GM23338 (cell line): Measurements from ENCODE around the gene UNC93B1. TPM values are rescaled to one million over a fixed set of nuclear protein-coding genes. Genes with fewer than 3 reads are reported as not detected.

ENCODE experiments used
- ATAC-seq: fragments of 200-7000 bp; cut with Tn5 transposase; 3 replicates; pipeline ENCODE4 v1.9.1; 2020
- DNase-seq: peaks from one replicate; pipeline ENCODE4 v3.0.0-alpha.2; 2015; ENCODE audit warnings: low spot score
- H2AFZ ChIP-seq: fragments of 200-600 bp; sonication (generic); 2 replicates; pipeline ENCODE4 v1.8.0; 2016; ENCODE audit warnings: antibody characterized with exemption, mild to moderate bottlenecking, moderate library complexity
- H3F3A ChIP-seq: fragments of 200-600 bp; sonication (generic); replicated peaks from 2 replicates; pipeline ENCODE4 v1.8.0; 2017; ENCODE audit warnings: antibody characterized with exemption, mixed run types, low read depth
- H3K27ac ChIP-seq: fragments of 200-600 bp; sonication (generic); 2 replicates; pipeline ENCODE4 v1.6.1; 2016; ENCODE audit warnings: low read depth
- H3K27me3 ChIP-seq: fragments of 200-600 bp; sonication (generic); 2 replicates; pipeline ENCODE4 v1.8.0; 2016; ENCODE audit warnings: mild to moderate bottlenecking, mixed run types, moderate library complexity; ENCODE audit not compliant: insufficient read depth
- H3K36me3 ChIP-seq: fragments of 200-600 bp; sonication (generic); 2 replicates; pipeline ENCODE4 v1.8.0; 2016; ENCODE audit warnings: mild to moderate bottlenecking; ENCODE audit not compliant: insufficient read depth
- H3K4me1 ChIP-seq: fragments of 200-600 bp; sonication (generic); 2 replicates; pipeline ENCODE4 v1.8.0; 2016; ENCODE audit warnings: mild to moderate bottlenecking, moderate library complexity; ENCODE audit not compliant: insufficient read depth
- H3K4me2 ChIP-seq: fragments of 200-600 bp; sonication (generic); 2 replicates; pipeline ENCODE4 v1.7.1; 2017; ENCODE audit warnings: mixed run types
- H3K4me3 ChIP-seq: fragments of 200-600 bp; sonication (generic); 2 replicates; pipeline ENCODE4 v1.6.1; 2016; ENCODE audit warnings: mixed run types
- H3K79me2 ChIP-seq: fragments of 200-600 bp; sonication (generic); replicated peaks from 2 replicates; pipeline ENCODE4 v1.8.0; 2017; ENCODE audit warnings: mild to moderate bottlenecking; ENCODE audit not compliant: insufficient read depth
- H3K9me2 ChIP-seq: fragments of 200-600 bp; sonication (generic); 2 replicates; pipeline ENCODE4 v1.8.0; 2017; ENCODE audit not compliant: insufficient read depth
- H4K20me1 ChIP-seq: fragments of 200-600 bp; sonication (generic); replicated peaks from 2 replicates; pipeline ENCODE4 v1.8.0; 2017; ENCODE audit warnings: mild to moderate bottlenecking; ENCODE audit not compliant: insufficient read depth
- H3K27ac Mint-ChIP-seq: 2 replicates; pipeline ENCODE4 v1.8.0; 2020; ENCODE audit warnings: inconsistent platforms, mild to moderate bottlenecking, moderate library complexity, mixed read lengths
- H3K27me3 Mint-ChIP-seq: 3 replicates; pipeline ENCODE4 v1.8.0; 2022; ENCODE audit warnings: low read depth, mild to moderate bottlenecking, moderate library complexity, mixed read lengths, inconsistent platforms; ENCODE audit not compliant: insufficient read depth, poor library complexity
- H3K36me3 Mint-ChIP-seq: 3 replicates; pipeline ENCODE4 v1.8.0; 2021; ENCODE audit warnings: low read depth, mild to moderate bottlenecking, inconsistent platforms, moderate library complexity, mixed read lengths
- H3K4me1 Mint-ChIP-seq: 3 replicates; pipeline ENCODE4 v1.8.0; 2020; ENCODE audit warnings: mild to moderate bottlenecking, inconsistent platforms, mixed read lengths
- H3K4me3 Mint-ChIP-seq: 3 replicates; pipeline ENCODE4 v1.8.0; 2021; ENCODE audit warnings: moderate library complexity, mild to moderate bottlenecking, inconsistent platforms, mixed read lengths
- H3K9me3 Mint-ChIP-seq: 3 replicates; pipeline ENCODE4 v1.8.0; 2020; ENCODE audit warnings: moderate library complexity, mild to moderate bottlenecking, inconsistent platforms, mixed read lengths
- CREB1 ChIP-seq: fragments of 250-450 bp; sonication (Bioruptor Pico); IDR thresholded peaks from 2 replicates; pipeline ENCODE4 v1.5.0; 2020; ENCODE audit warnings: low read depth, mild to moderate bottlenecking, moderate library complexity
- EZH2 ChIP-seq: fragments of 200-600 bp; sonication (generic); IDR thresholded peaks from one replicate; pipeline ENCODE4 v1.8.0; 2017; ENCODE audit warnings: antibody characterized with exemption, mild to moderate bottlenecking, low read depth; ENCODE audit not compliant: unreplicated experiment
- EZH2phosphoT487 ChIP-seq: fragments of 200-600 bp; sonication (generic); IDR thresholded peaks from one replicate; pipeline ENCODE4 v1.8.1; 2018; ENCODE audit warnings: antibody characterized with exemption; ENCODE audit not compliant: unreplicated experiment
- JUNB ChIP-seq: IDR thresholded peaks from one replicate; pipeline ENCODE4 v1.6.1; 2016; ENCODE audit warnings: antibody characterized with exemption; ENCODE audit not compliant: unreplicated experiment
- NANOG ChIP-seq: IDR thresholded peaks from 2 replicates; pipeline ENCODE4 v1.6.1; 2016; ENCODE audit warnings: antibody characterized with exemption, borderline replicate concordance
- POLR2AphosphoS5 ChIP-seq: IDR thresholded peaks from 2 replicates; pipeline ENCODE4 v1.6.1; 2016; ENCODE audit warnings: antibody characterized with exemption, low read depth
- STAT1 ChIP-seq: IDR thresholded peaks from one replicate; pipeline ENCODE4 v1.6.1; 2016; ENCODE audit warnings: antibody characterized with exemption; ENCODE audit not compliant: unreplicated experiment
- ZNF114 ChIP-seq: fragments of 250-450 bp; sonication (Bioruptor Pico); IDR thresholded peaks from 2 replicates; pipeline ENCODE4 v1.5.0; 2020; ENCODE audit warnings: mild to moderate bottlenecking, moderate library complexity
- ZNF331 ChIP-seq: fragments of 250-450 bp; sonication (Bioruptor Pico); IDR thresholded peaks from 2 replicates; pipeline ENCODE4 v1.5.0; 2020; ENCODE audit warnings: low read depth, mild to moderate bottlenecking, moderate library complexity
- polyA plus RNA-seq: library from polyadenylated mRNA; unstranded; fragments of >200 nt; fragmentation: Nextera tagmentation; extraction: Ambion mirVana; gene quantifications from 2 replicates; pipeline ENCODE4 v1.2.1, GENCODE V29; 2016
- total RNA-seq: library from RNA; depleted of rRNA; stranded (reverse); fragments of >200 nt; shearing (Covaris generic); gene quantifications from 2 replicates; pipeline ENCODE4 v1.2.3, GENCODE V29; 2014
- TF ChIP-seq, protein P1 (sequence below): fragments of 250-450 bp; sonication (Bioruptor Pico); IDR thresholded peaks from 2 replicates; pipeline ENCODE4 v1.5.0; 2020; ENCODE audit warnings: mild to moderate bottlenecking, moderate library complexity
- TF ChIP-seq, protein P2 (sequence below), 2 experiments: fragments of 200-600 bp in 1 of 2; sonication (generic) in 1 of 2; conservative IDR thresholded peaks; 2 replicates each; pipeline versions ENCODE4 v1.5.1 to v1.6.1; 2016 to 2017; ENCODE audit warnings: antibody characterized with exemption in 2 of 2, low read depth in 2 of 2, mild to moderate bottlenecking in 2 of 2, moderate library complexity in 1 of 2
- TF ChIP-seq, protein P3 (sequence below): IDR thresholded peaks from one replicate; pipeline ENCODE4 v1.6.1; 2018; ENCODE audit warnings: antibody characterized with exemption; ENCODE audit not compliant: unreplicated experiment
- TF ChIP-seq, protein P4 (sequence below): IDR thresholded peaks from 2 replicates; pipeline ENCODE4 v1.6.1; 2016; ENCODE audit warnings: antibody characterized with exemption

UNC93B1 gene
- total and polyA plus RNA-seq, 2 experiments from 2014 or later = 16.2 to 34.4 TPM

DNA sequence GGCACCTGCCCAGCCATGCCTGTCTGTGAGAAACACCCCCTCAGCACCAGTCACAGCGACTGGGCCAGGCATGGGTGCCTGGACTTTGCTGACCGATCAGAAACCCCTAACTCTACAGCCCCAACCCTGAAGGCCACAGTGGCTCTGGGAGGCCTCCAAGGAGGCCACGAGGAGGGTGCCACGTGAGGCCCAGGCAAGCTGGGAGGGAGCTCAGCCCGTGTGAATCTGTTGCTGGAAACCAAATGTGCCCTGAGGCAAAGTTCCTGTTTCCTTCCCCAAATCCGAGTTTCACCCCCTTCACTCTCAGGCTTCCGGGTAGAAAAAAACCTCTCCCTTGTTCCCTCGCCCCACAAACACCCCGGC, 1.3 kb downstream of the UNC93B1 start:
- H3K27ac Mint-ChIP-seq = no peak overlapping the region
- peaks cover 4% of the 10 kb centered on the region for H3K4me1 ChIP-seq
- no peaks in the 10 kb centered on the region; the same call in 2 of the 3 replicates for H3K36me3 Mint-ChIP-seq
- no peak for ATAC-seq
- H3K9me2 ChIP-seq = no peaks in the 10 kb centered on the region
- no peak overlapping the region for H3K27ac ChIP-seq
- H3K36me3 ChIP-seq = no peaks in the 10 kb centered on the region
- DNase-seq = no peak
- no peaks in the 10 kb centered on the region for H3K27me3 ChIP-seq
- H3K9me3 Mint-ChIP-seq = no peaks in the 10 kb centered on the region; the same call in 2 of the 3 replicates
- peak overlapping the region; percentile 84 for H3K4me2 ChIP-seq
- 0 out of 2 replicates have a peak, but pooled peaks cover 8% of the 10 kb centered on the region for H3F3A ChIP-seq
- peaks cover 11% of the 10 kb centered on the region for H3K4me1 Mint-ChIP-seq
- peaks cover 11% of the 10 kb centered on the region for H3K27me3 Mint-ChIP-seq
- no peaks in the 10 kb centered on the region for H4K20me1 ChIP-seq
- peak overlapping the region; percentile 77 for H3K4me3 Mint-ChIP-seq
- H3K4me3 ChIP-seq = peak overlapping the region; percentile 75
- no peak overlapping the region for H2AFZ ChIP-seq
- no peaks in the 10 kb centered on the region for H3K79me2 ChIP-seq
- TF ChIP-seq NANOG (no peak), ZNF331 (no peak), ZNF114 (CRISPR knock-in tag) (no peak), JUNB (no peak), POLR2AphosphoS5 (no peak), CREB1 (CRISPR knock-in tag) (no peak), EZH2 (no peak), EZH2phosphoT487 (no peak), STAT1 (no peak)
- TF ChIP-seq, protein P1, sequence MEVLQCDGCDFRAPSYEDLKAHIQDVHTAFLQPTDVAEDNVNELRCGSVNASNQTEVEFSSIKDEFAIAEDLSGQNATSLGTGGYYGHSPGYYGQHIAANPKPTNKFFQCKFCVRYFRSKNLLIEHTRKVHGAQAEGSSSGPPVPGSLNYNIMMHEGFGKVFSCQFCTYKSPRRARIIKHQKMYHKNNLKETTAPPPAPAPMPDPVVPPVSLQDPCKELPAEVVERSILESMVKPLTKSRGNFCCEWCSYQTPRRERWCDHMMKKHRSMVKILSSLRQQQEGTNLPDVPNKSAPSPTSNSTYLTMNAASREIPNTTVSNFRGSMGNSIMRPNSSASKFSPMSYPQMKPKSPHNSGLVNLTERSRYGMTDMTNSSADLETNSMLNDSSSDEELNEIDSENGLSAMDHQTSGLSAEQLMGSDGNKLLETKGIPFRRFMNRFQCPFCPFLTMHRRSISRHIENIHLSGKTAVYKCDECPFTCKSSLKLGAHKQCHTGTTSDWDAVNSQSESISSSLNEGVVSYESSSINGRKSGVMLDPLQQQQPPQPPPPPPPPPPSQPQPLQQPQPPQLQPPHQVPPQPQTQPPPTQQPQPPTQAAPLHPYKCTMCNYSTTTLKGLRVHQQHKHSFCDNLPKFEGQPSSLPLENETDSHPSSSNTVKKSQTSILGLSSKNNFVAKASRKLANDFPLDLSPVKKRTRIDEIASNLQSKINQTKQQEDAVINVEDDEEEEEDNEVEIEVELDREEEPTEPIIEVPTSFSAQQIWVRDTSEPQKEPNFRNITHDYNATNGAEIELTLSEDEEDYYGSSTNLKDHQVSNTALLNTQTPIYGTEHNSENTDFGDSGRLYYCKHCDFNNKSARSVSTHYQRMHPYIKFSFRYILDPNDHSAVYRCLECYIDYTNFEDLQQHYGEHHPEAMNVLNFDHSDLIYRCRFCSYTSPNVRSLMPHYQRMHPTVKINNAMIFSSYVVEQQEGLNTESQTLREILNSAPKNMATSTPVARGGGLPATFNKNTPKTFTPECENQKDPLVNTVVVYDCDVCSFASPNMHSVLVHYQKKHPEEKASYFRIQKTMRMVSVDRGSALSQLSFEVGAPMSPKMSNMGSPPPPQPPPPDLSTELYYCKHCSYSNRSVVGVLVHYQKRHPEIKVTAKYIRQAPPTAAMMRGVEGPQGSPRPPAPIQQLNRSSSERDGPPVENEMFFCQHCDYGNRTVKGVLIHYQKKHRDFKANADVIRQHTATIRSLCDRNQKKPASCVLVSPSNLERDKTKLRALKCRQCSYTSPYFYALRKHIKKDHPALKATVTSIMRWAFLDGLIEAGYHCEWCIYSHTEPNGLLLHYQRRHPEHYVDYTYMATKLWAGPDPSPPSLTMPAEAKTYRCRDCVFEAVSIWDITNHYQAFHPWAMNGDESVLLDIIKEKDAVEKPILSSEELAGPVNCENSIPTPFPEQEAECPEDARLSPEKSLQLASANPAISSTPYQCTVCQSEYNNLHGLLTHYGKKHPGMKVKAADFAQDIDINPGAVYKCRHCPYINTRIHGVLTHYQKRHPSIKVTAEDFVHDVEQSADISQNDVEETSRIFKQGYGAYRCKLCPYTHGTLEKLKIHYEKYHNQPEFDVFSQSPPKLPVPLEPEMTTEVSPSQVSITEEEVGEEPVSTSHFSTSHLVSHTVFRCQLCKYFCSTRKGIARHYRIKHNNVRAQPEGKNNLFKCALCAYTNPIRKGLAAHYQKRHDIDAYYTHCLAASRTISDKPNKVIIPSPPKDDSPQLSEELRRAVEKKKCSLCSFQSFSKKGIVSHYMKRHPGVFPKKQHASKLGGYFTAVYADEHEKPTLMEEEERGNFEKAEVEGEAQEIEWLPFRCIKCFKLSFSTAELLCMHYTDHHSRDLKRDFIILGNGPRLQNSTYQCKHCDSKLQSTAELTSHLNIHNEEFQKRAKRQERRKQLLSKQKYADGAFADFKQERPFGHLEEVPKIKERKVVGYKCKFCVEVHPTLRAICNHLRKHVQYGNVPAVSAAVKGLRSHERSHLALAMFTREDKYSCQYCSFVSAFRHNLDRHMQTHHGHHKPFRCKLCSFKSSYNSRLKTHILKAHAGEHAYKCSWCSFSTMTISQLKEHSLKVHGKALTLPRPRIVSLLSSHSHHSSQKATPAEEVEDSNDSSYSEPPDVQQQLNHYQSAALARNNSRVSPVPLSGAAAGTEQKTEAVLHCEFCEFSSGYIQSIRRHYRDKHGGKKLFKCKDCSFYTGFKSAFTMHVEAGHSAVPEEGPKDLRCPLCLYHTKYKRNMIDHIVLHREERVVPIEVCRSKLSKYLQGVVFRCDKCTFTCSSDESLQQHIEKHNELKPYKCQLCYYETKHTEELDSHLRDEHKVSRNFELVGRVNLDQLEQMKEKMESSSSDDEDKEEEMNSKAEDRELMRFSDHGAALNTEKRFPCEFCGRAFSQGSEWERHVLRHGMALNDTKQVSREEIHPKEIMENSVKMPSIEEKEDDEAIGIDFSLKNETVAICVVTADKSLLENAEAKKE (CRISPR knock-in tag) = no peak
- TF ChIP-seq, protein P2, sequence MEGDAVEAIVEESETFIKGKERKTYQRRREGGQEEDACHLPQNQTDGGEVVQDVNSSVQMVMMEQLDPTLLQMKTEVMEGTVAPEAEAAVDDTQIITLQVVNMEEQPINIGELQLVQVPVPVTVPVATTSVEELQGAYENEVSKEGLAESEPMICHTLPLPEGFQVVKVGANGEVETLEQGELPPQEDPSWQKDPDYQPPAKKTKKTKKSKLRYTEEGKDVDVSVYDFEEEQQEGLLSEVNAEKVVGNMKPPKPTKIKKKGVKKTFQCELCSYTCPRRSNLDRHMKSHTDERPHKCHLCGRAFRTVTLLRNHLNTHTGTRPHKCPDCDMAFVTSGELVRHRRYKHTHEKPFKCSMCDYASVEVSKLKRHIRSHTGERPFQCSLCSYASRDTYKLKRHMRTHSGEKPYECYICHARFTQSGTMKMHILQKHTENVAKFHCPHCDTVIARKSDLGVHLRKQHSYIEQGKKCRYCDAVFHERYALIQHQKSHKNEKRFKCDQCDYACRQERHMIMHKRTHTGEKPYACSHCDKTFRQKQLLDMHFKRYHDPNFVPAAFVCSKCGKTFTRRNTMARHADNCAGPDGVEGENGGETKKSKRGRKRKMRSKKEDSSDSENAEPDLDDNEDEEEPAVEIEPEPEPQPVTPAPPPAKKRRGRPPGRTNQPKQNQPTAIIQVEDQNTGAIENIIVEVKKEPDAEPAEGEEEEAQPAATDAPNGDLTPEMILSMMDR (conservative IDR thresholded peaks at IDR 0.05; ENCODE audit: low read depth in 2 of 2) = no peak
- TF ChIP-seq, protein P3, sequence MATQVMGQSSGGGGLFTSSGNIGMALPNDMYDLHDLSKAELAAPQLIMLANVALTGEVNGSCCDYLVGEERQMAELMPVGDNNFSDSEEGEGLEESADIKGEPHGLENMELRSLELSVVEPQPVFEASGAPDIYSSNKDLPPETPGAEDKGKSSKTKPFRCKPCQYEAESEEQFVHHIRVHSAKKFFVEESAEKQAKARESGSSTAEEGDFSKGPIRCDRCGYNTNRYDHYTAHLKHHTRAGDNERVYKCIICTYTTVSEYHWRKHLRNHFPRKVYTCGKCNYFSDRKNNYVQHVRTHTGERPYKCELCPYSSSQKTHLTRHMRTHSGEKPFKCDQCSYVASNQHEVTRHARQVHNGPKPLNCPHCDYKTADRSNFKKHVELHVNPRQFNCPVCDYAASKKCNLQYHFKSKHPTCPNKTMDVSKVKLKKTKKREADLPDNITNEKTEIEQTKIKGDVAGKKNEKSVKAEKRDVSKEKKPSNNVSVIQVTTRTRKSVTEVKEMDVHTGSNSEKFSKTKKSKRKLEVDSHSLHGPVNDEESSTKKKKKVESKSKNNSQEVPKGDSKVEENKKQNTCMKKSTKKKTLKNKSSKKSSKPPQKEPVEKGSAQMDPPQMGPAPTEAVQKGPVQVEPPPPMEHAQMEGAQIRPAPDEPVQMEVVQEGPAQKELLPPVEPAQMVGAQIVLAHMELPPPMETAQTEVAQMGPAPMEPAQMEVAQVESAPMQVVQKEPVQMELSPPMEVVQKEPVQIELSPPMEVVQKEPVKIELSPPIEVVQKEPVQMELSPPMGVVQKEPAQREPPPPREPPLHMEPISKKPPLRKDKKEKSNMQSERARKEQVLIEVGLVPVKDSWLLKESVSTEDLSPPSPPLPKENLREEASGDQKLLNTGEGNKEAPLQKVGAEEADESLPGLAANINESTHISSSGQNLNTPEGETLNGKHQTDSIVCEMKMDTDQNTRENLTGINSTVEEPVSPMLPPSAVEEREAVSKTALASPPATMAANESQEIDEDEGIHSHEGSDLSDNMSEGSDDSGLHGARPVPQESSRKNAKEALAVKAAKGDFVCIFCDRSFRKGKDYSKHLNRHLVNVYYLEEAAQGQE = no peak
- TF ChIP-seq, protein P4, sequence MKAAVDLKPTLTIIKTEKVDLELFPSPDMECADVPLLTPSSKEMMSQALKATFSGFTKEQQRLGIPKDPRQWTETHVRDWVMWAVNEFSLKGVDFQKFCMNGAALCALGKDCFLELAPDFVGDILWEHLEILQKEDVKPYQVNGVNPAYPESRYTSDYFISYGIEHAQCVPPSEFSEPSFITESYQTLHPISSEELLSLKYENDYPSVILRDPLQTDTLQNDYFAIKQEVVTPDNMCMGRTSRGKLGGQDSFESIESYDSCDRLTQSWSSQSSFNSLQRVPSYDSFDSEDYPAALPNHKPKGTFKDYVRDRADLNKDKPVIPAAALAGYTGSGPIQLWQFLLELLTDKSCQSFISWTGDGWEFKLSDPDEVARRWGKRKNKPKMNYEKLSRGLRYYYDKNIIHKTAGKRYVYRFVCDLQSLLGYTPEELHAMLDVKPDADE = no peak
